T-helper 1 cell treated with Interleukin-12 subunit alpha and Interleukin-12 subunit beta and Interleukin-4 antibody, amounts not matched to agents 30 ng/mL and 1 ng/mL, for 36 hours (primary cell): Measurements from ENCODE around the gene CCDC85C. TPM values are rescaled to one million over a fixed set of nuclear protein-coding genes. Genes with fewer than 3 reads are reported as not detected.

Source experiments
- intact Hi-C: fragments of 100-400 bp; cut with micrococcal nuclease; formaldehyde crosslinking; loops from one replicate; pipeline ENCODE4 v1.15.1; 2024
- total RNA-seq: library from RNA; stranded (reverse); gene quantifications from 2 replicates; pipeline ENCODE4 v1.2.3, GENCODE V29; 2022

Gene CCDC85C
- total RNA-seq, 1 donor from 2014 or later = 9.8 TPM

DNA sequence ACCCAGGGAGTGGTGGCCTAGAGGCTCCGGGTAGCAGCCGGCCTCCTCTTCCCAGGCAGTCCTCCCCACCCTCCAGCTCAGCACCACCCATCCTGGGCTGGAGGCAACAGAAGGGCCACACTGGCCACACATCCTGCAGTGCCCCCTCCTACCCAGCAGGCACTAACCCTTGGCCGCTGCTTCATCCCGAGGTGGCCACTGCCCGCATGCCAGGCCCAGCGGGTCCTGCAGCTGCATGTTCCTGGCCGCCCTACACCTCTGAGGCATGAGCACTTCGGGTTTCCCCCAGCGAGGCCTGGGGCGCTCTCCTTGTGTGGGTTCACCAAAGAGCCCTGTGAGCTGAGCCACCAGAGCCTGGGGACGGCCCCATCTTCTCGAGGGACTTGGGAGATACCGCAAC lies 61.4 kb downstream of the CCDC85C start:
- intact Hi-C loops = no loop called here

DNA sequence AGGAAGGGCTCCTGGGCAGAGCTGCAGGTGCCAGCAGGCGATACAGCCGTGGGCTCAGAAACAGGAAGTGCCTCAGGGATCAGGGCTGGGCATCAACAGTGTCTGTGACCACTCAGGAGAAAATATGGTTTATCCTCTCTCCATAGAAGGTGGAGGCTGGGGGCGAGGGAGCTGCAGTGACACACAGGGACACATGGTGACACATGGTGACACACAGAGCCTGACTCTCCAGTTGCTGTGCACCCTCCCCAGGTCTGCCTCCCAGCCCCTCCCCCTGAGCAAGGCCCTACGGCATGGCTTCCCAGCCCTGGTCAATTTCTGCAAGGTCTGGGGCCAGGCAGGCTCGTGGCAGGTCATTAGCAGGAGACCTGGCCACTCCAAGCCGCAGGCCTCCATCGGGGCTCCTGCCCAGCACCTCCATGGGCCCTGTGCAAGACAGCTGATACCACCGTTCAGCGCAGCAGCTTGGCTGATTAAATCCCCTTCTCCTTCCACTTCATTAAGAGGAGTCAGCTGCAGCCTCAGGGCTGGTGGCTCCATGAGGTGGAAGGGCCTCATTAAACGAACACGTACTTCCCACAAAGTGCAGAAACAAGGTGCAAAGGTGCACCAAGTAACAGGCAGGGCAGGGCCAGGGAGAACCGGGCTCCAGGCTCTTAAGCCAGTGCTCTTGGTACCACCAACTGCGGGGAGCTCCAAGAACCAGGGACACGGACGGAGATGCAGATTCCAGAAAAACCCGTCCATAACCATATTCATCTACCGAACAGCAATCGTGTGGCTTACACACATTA lies 62.1 kb downstream of the CCDC85C start:
- intact Hi-C loops = no loop called here

DNA sequence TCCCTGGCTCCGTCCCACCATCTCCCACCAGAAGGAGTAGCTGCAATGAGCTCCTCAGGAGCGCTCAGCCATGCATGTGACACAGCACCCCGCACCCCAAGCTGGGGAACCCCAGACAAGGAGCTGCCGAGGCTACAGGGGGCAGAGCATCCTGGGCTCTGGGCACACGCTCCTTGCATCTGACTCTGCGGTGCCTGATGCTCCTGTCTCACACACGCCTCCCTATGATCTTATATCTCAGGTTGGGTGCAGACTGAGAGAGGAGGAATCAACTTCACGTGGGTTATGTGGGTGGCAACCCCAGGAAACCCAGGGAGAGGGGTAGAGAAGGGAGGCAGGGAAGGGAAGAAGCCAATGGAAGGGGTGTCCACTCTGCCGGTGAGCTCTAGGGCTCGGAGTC lies 62.8 kb downstream of the CCDC85C start:
- intact Hi-C loops = no loop called here

DNA sequence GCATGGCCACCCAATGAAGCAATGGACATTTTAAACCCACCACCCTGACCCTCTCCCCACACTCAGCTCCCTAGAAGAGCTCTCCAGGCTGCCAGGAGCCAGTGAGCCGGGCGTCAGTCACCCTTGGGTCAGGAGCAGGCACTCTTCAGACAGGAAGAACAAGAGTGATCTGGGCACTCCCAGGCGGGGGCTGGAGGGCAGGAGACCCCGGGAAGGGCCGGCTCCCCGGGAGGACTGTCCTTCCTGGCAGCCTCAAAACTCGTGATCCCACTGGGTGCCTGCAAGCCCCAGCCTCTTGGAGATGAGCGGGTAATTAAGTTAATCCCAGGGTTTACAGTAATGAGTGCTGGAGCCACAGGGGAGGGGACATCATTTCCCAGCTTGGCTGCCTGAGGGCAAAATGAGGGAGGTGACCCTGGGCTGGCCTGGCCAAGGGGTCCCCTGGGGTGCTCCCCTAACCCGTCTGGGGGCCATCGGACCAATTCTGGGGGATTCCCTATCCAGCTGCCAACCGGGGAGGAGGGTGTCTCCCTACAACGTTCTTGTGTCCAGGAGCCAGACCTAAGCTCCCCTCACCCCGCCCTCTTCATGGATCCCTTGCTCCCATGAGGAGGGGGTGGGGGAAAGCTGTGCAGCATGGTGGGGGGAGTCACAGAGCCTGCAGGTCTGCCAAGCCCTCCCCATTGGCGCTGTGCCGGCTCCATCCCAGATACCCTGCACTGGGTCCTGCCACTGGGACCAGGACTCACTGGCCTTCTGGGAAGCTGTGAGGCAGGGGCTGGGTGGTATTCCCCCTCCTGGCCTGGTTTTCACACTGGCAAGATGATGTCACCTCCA lies 63.6 kb downstream of the CCDC85C start:
- intact Hi-C loops = no loop called here

DNA sequence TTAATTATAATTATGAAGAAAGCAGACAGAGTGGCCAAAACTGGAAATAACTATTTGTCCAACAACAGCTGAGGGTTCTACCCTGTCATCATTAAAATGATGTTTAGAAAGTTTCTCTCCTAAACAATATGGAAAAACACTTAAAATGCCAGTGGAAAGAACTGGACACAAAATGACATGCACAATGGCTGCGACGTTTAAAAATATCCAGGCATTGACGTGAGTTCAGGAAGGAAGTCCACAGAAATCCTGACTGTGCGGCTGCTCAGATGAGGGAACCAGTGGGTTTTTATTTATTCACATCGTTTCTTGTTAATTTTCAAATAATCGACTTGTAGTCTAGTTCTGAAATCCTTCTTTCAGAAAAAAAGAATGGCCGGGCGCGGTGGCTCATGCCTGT lies 64.5 kb downstream of the CCDC85C start:
- intact Hi-C loops = no loop called here

DNA sequence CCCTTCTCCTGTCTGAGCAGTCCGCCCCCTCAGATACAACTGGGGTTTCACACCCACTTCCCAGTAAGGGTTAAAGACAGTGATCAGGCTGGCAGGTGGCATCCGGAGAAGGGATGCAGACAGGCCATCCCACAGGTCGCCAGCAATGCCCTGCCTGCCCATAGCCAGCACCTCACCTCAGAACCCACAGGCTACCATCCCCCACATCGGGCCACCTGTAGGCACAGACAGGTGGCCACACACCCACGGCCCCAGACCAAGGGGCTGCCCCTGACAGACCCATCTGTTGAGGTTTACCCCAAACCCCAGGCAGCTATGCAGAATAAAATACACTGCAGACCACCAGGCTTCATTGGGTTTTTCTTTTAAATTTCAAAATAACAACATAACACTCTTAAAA lies 65.3 kb downstream of the CCDC85C start:
- intact Hi-C loops = no loop called here

DNA sequence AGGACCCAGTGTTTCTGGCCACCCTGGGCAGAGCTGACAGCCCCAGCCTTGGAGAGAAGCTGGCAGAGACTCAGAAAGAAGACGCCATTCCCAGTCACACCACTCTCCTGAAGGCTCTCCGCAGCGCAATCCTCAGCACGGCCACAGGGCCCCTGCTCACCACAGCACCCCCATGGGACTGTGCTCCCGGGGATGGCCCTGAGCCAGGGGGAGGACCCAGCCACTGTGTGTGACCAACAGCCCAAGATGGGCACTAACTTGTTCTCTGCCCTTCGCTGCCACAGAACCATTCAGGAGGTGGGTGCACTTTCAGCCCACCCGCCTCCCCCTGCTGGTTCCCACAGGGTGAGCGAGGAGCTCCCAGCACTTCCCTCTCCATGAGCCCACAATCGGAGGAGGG lies 65.7 kb downstream of the CCDC85C start:
- intact Hi-C loops = no loop called here

DNA sequence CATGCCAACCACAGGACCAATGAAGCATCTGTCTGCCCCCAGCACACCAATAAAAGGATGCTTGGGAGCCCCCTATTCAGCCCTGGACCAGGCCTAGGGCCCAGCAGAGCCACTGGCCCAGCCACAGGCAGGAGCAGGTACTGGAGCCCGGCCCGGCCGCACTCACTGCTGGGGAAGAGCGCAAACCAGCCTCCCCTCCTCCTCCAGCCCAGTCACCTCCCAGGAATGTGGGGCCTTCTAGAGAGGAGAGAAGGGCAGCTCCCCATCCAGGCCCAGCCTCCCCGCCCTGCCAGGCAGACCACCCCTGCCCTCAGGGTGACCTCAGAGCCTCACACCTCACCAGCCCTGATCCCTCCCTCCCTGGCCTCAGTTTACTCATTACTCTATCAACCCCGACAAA lies 66.6 kb downstream of the CCDC85C start:
- intact Hi-C loops = no loop called here

DNA sequence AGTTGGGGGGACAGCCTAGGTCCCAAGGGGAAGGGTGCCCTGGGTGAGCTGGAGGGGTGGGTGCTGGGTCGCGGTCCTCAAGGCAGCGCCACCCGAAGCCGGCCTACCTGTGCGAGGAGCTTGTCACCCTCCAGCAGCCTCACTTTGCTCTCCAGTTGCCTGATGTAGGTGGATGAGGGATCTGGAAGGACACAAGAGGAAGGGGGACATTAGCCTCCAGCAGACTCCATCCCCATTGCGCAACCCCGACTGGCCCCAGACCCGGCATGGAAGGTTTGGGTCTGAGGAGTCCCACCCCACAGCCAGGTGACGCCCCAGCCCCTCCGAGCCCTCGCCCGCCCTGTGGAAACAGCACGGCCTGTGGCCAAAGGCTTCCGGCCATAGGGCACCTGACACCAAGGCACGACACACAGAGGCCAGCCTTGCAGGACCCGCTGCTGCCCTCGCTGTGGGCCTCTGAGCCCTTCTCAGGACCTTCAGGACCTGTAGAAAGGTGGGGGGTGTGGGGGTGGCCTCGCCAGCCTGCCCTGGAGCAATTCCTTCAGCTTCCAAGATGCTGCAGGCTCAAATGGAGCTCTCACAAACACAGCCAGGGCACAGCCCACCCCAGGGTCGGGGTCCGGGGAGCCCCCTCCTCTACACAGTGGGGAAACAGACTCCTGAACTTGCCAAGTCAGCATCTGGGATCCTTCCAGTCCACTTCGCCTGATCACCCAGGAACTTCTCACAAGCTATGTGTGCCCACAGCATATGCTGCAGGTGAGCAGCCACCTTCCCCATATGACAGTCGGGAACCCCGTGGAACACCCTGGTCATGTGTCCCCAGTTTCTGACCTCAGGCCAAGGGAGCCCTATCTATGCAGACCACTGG lies 67.9 kb downstream of the CCDC85C start:
- intact Hi-C loops = no loop called here

DNA sequence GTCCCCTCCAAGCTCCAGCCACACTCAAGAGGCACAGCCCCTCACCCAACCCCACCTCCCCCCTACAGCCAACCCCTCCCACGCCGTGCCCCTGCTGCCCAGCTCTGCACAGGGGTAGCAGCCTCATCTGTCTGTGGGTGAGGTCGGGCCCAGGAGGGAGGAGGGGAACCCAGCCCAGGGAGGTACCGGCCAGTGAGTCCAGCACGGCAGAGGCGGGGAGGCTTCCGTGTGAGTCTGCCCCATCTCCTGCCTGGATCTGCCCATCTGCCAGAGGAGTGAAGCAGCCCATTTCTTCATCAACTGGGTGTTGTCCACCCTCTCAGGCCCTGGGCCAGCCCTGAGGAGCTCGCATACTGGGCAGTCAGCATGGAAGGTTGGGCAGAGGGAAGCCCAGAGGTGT lies 68.6 kb downstream of the CCDC85C start:
- intact Hi-C loops = no loop called here

DNA sequence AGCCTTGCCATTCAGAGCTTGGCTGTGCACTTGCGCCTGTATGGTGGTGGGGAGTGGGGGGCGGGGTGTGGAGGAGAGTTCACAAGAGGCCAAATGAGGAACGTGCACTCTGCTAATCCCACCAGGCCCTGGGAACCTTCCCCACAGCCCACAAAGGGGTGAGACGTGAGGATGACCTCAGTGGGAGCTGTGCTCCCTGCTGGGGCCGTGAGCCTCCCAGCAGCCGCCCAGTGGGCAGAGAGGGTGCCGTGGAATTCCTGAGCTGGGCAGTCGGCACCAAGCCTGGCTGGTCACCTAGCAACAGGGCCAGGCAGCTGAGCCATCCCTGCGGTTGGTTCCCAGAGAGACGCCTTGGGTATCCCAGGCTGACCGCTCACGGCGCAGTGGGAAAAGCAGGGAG lies 69.1 kb downstream of the CCDC85C start:
- intact Hi-C loops = no loop called here

DNA sequence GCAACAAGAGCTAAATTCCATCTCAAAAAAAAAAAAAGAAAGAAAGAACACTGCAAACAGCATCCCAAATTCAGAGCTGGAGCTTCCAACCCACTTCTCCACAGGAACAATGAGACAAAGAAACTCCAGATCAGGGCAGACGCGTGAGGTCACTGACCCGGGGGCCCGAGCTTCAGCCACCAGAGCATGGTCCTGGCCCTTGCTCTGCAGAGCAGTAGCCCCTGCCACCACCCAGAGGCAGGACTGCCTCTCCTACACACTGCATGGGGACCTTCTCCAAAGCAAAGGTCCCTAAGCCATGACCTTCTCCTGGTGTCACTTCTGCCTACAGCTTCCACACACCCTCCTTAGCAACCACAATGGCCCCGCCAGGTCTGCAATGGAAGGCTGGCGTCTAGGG lies 69.7 kb downstream of the CCDC85C start:
- intact Hi-C loops = no loop called here

DNA sequence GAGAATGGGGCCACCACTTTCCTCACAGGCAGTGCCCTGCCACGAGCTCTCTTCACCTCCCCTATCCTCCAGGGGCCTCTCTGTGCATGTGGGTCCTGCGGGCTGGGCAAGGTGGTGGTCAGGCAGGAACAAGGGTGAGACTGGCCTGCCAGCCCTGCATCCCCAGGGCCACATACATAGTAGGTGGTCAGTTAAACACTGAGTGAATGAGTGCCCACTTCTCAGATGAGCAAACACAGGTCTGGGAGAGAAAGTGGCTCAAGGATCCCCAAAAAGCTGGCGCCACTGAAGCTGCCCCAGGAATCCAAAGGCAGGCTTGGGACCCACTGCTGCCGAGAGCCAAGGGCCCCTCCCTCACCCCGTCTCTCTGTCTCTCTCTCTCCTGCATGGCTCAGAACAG lies 71.7 kb downstream of the CCDC85C start:
- intact Hi-C loops = no loop called here

DNA sequence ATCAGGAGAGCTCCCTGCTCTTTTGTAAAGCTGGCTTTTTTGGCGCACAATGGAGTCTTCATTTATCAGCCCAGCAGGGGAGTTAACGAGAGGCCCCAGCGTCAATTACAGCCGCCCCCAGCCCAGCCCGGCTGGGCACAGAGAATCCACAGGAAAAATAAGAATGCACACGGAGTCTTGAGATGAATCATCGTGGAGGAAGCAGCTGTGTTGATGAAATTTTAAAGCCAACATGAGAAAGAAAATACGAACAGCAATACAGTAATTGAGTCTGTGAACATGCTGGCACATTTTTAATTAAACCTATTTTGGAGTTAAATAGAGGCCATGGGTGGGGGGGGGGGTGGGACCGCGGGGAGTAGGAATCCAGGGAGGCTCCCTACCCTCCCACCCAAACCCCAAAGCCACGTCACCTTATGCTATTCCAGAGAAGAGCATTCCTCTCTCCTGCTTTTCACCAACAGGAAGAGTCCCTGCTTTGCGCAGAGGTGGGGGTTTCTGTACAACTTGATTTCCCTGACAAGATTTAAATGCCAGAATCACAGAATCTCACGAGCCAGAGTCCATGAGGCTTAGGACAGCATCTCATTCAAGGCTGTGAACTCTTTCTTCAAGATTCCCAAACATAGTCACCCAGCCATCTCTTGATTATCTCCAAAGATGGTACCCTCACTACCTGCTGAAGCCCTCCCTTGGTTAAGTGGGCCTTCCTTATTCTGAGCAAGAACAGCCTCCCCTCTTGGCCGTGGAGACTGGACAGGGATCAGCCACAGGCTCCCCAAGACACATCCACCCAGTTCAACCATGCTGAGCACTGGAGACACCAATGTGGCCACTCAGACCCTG lies 72.5 kb downstream of the CCDC85C start:
- intact Hi-C loops = no loop called here

DNA sequence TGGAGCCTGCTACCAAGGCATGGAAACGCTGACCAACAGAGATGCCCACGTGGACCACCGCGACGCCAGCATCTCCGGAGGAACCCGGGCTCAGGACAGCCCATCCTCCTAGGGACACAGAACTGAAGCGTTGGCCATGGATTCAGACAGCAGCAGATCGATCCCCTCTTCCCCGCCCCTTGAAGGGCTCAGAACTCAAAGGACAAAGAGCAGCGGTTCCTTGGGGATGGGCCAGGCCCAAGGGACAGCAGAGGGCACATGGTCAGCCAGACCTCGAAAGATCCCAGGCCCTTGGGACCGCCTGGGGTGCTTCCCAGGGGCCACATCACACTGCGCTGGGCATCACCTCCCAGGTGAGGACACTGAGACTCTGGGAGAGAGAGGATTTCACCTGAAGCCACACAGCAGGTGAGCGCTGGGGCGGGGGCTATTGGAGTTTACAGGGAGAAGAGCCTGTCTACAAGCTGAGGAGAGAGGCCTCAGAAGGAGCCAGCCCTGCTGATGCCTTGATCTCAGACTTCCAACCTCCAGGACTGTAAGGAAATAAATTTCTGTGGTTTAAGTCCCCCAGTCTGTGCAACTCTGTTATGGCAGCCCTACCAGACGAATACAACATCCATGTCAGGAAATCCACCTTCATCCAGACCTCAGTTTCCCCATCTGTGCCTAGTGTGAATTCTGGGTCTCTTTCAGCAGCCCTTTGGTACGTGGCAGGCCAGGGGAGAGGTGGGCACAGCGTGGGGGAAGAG lies 73.4 kb downstream of the CCDC85C start:
- intact Hi-C loops = no loop called here

DNA sequence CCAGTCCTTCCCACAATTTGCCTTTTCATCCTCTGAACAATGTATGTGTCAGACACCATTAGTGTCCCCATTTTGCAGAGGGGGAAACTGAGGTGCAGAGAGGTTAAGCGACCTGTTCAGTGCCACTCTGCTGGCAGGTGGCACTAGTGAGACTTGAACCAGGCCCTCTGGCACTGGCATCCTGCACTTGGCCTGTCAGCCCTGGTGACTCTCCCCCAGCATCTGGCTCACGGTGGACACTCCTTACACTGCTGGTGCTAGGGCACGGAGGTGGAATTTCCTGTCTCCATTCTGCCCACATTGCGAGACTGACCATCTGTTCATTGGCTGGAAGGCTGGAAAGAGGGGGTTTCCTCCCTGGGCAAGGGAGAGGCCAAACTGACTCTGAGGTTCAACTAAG lies 74.1 kb downstream of the CCDC85C start:
- intact Hi-C loops = no loop called here

DNA sequence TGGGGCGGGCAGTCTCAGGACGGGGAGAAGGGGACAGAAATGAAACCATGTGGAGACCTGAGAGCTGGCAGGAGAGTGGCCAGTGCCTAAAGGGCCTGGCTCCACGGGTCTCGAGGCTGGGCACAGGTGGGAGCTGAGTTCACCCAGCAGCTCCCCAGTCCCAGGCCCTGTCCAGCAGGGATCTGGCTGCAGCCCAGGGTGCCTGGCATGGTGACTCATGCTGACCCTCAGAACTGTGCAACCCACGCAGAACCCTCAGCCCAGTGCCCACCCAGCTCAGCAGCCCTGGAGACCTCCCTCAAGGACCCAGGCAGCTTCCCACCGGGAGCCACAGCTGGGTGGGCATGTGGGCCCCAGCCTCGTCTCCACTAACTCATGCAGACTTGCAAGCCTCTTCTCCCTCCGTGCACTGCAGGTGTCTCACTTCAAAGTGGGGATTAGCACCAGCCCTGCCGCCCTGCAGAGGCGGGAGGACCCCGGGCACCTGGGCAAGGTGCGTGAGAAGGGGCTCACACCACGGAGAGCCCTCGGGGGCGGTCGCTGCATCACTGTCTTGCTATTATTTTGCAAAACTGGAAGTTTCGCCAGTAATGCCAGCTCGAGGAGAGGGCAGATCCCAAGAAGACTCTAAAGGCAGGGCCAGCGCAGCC lies 76.5 kb downstream of the CCDC85C start:
- intact Hi-C loops = no loop called here

DNA sequence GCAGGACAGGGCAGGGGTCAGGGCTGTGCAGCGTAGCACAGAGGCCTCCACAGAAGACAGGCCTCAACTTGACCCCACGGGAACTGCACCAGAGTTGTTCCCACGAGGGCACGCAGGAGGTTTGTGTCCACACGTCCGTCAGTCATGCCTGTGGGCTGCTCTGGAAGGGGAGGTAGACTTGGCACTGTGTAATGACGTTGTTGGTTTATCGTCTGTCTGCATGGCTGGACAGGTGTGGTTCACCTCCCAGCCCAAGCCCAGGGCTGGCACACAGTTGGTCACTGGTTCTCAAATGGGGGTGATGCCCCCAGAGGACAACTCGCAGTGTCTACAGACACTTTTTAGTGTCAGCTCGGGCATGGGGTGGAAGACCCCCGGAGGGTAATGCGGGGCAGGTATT lies 77.0 kb downstream of the CCDC85C start:
- intact Hi-C loops = no loop called here

DNA sequence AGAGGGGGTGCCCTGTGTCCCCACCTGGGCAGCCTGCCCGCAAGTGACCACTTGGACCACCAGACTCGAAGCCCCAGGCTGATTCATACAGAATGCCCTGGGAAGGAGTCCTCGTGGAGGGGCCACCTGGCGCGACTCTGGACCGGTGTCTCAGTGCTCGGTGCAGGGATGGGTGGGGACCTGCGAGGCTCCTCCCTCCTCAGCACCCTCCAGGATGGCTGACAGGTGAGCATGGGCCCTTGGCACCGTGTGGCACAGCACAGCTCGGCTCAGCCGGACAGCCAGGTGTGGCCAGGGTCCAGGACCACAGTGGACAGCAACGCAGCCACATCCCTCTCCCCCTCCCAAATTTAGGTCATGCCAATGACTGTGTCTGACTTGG lies 78.3 kb downstream of the CCDC85C start:
- intact Hi-C loops = no loop called here
